DMS114 treated with DMSO at 0.1 percent for 48 hours (cell line): ENCODE measurements around the gene HOXC9.
"Not testable (repeated sequence)": the region's sequence is repeated elsewhere in the genome, so short reads cannot be mapped to it uniquely, and the experiment has no call there.

Experiments
- DNase-seq: peaks from one replicate; lab custom pipeline; 2025; ENCODE audit not compliant: unreplicated experiment; lab: John Stamatoyannopoulos, UW

HOXC9 gene

GRCh38 chr12:54036620-54037359, 36.8 kb downstream of the HOXC9 start:
- DNase-seq: no peak

- no peak for DNase-seq
These were observed 37.7 kb downstream of the HOXC9 start for GRCh38 chr12:54037360-54038283.

GRCh38 chr12:54038284-54038870, 38.4 kb downstream of the HOXC9 start:
- DNase-seq: no peak

- DNase-seq: no peak
These were observed 39.0 kb downstream of the HOXC9 start for GRCh38 chr12:54038871-54039414.

GRCh38 chr12:54039417-54040147, 39.6 kb downstream of the HOXC9 start:
- no peak for DNase-seq

GRCh38 chr12:54040148-54040494, 40.2 kb downstream of the HOXC9 start:
- DNase-seq: no peak

- no peak for DNase-seq
These were observed 40.7 kb downstream of the HOXC9 start for GRCh38 chr12:54040648-54041047.

- DNase-seq: no peak
These were observed 41.2 kb downstream of the HOXC9 start for GRCh38 chr12:54041097-54041690.

GRCh38 chr12:54042033-54042432, 42.1 kb downstream of the HOXC9 start:
- DNase-seq: not testable (repeated sequence)

- DNase-seq: no peak
These were observed 43.3 kb downstream of the HOXC9 start for GRCh38 chr12:54042970-54043853.

GRCh38 chr12:54044425-54045103, 44.6 kb downstream of the HOXC9 start:
- no peak for DNase-seq

GRCh38 chr12:54045401-54045800, 45.4 kb downstream of the HOXC9 start:
- DNase-seq: no peak

- no peak for DNase-seq
These were observed 46.0 kb downstream of the HOXC9 start for GRCh38 chr12:54045868-54046521.

- no peak for DNase-seq
These were observed 46.8 kb downstream of the HOXC9 start for GRCh38 chr12:54046809-54047159.

GRCh38 chr12:54047160-54047963, 47.4 kb downstream of the HOXC9 start:
- DNase-seq: no peak

- no peak for DNase-seq
These were observed 48.0 kb downstream of the HOXC9 start for GRCh38 chr12:54047964-54048303.

GRCh38 chr12:54048406-54049093, 48.6 kb downstream of the HOXC9 start:
- no peak for DNase-seq
